Endothelial cell of umbilical vein (primary cell): ENCODE results near the gene ZNF75A. TPM values are rescaled to one million over a fixed set of nuclear protein-coding genes. Genes with fewer than 3 reads are reported as not detected.
"Not testable (repeated sequence)": the region's sequence is repeated elsewhere in the genome, so short reads cannot be mapped to it uniquely, and the experiment has no call there.

Experiments
- BruUV-seq: library from RNA; stranded (reverse); fragments of 400-500 nt; replicated peaks from 2 replicates; lab custom pipeline; 2021; lab: Mats Ljungman, UMichigan
- CTCF ChIA-PET: fragments of 300-600, 350-600 bp; sonication (Branson Sonifier 250); formaldehyde crosslinking; loops from one replicate; lab custom pipeline; 2021; ENCODE audit warnings: antibody characterized with exemption, inconsistent platforms; lab: Charles Lee
- POLR2A ChIA-PET: fragments of 300-600, 350-600 bp; sonication (Branson Sonifier 250); formaldehyde crosslinking; loops from one replicate; lab custom pipeline; 2021; ENCODE audit warnings: antibody characterized with exemption, inconsistent platforms; lab: Charles Lee
- DNase-seq: peaks from one replicate; pipeline ENCODE4 v3.0.0-alpha.2; 2011; ENCODE audit warnings: low read depth, low spot score
- FAIRE-seq: peaks from 2 replicates; lab custom pipeline; 2011; peaks lifted over from hg19 to GRCh38; lab: Jason Lieb, UNC
- H2AFZ ChIP-seq: 2 replicates; pipeline ENCODE4 v1.6.0; 2012; ENCODE audit warnings: low read depth, low read length, control low read depth, inconsistent platforms
- H3K27ac ChIP-seq: 2 replicates; pipeline ENCODE4 v1.5.1; 2011; ENCODE audit warnings: low read depth, mild to moderate bottlenecking, control low read depth, low read length, moderate library complexity; ENCODE audit not compliant: insufficient read depth
- H3K27me3 ChIP-seq, 2 experiments: 2 replicates each; pipeline versions ENCODE4 v1.6.0 to v1.6.1; 2011; ENCODE audit warnings: low read length in 2 of 2, mixed read lengths in 1 of 2; ENCODE audit not compliant: control insufficient read depth in 2 of 2, insufficient read depth in 2 of 2
- H3K36me3 ChIP-seq, 2 experiments: 2 replicates in 1 of 2; 3 replicates in 1 of 2; pipeline ENCODE4 v1.5.1; 2011; ENCODE audit warnings: low read length in 2 of 2, mild to moderate bottlenecking in 1 of 2, moderate library complexity in 1 of 2; ENCODE audit not compliant: control insufficient read depth in 2 of 2, insufficient read depth in 2 of 2; ENCODE audit errors: extremely low read depth in 1 of 2
- H3K4me1 ChIP-seq: 3 replicates; pipeline ENCODE4 v1.5.1; 2011; ENCODE audit warnings: mild to moderate bottlenecking, low read length; ENCODE audit not compliant: control insufficient read depth, insufficient read depth; ENCODE audit errors: extremely low read depth
- H3K4me2 ChIP-seq: 2 replicates; pipeline ENCODE4 v1.6.1; 2011; ENCODE audit warnings: low read length, control low read depth, mixed read lengths; ENCODE audit not compliant: insufficient read depth
- H3K4me3 ChIP-seq, 3 experiments: fragments of 200-600 bp in 1 of 3; sonication (generic), shearing (Covaris generic) in 1 of 3; replicated peaks in 1 of 3; 2 replicates each; pipeline ENCODE4 v1.5.1; 2011 to 2016; ENCODE audit warnings: control low read depth in 3 of 3, low read length in 3 of 3, mild to moderate bottlenecking in 2 of 3, inconsistent platforms in 1 of 3, low read depth in 1 of 3, moderate library complexity in 1 of 3; ENCODE audit not compliant: insufficient read depth in 1 of 3
- H3K79me2 ChIP-seq: 2 replicates; pipeline ENCODE4 v1.6.0; 2012; ENCODE audit warnings: low read length, inconsistent platforms; ENCODE audit not compliant: control insufficient read depth, insufficient read depth
- H3K9ac ChIP-seq: replicated peaks from 2 replicates; pipeline ENCODE3; 2011; ENCODE audit warnings: low read length, control low read depth; ENCODE audit not compliant: insufficient read depth; ENCODE audit errors: extremely low read depth
- H3K9me1 ChIP-seq: replicated peaks from 3 replicates; pipeline ENCODE4 v1.6.0; 2011; ENCODE audit warnings: mild to moderate bottlenecking, low read length; ENCODE audit not compliant: control insufficient read depth, insufficient read depth; ENCODE audit errors: extremely low read depth
- H3K9me3 ChIP-seq: replicated peaks from 2 replicates; pipeline ENCODE4 v1.5.1; 2012; ENCODE audit warnings: low read length, inconsistent platforms; ENCODE audit not compliant: control insufficient read depth, insufficient read depth
- H4K20me1 ChIP-seq: replicated peaks from 2 replicates; pipeline ENCODE3; 2011; ENCODE audit warnings: mild to moderate bottlenecking, low read length; ENCODE audit not compliant: control insufficient read depth, insufficient read depth; ENCODE audit errors: extremely low read depth
- CTCF ChIP-seq, 2 donors: IDR thresholded peaks; 1 replicate in 1 of 2; 2 replicates in 1 of 2; pipeline ENCODE4 v1.5.1; 2011; ENCODE audit warnings: low read length in 2 of 2, mild to moderate bottlenecking in 2 of 2, moderate library complexity in 2 of 2, control low read depth in 1 of 2, inconsistent platforms in 1 of 2, low read depth in 1 of 2; ENCODE audit not compliant: insufficient read depth in 1 of 2; ENCODE audit errors: extremely low read depth in 1 of 2
- EZH2 ChIP-seq: IDR thresholded peaks from 2 replicates; pipeline ENCODE4 v1.6.1; 2012; ENCODE audit warnings: borderline replicate concordance, low read depth, mild to moderate bottlenecking, moderate library complexity, low read length, inconsistent platforms; ENCODE audit not compliant: severe bottlenecking
- FOS ChIP-seq: IDR thresholded peaks from 2 replicates; pipeline ENCODE4 v1.6.1; 2011; ENCODE audit warnings: mild to moderate bottlenecking, low read length, moderate library complexity, borderline replicate concordance; ENCODE audit not compliant: insufficient read depth
- GATA2 ChIP-seq: IDR thresholded peaks from 2 replicates; pipeline ENCODE4 v1.7.0; 2011; ENCODE audit warnings: low read depth, mild to moderate bottlenecking, moderate library complexity, mixed read lengths, low read length; ENCODE audit not compliant: insufficient read length, insufficient read depth
- JUN ChIP-seq: IDR thresholded peaks from 2 replicates; pipeline ENCODE4 v1.6.1; 2011; ENCODE audit warnings: borderline replicate concordance, low read depth; ENCODE audit not compliant: insufficient read length, insufficient read depth
- MAX ChIP-seq: IDR thresholded peaks from 2 replicates; pipeline ENCODE4 v1.6.1; 2011; ENCODE audit not compliant: insufficient read depth, insufficient read length
- MYC ChIP-seq: IDR thresholded peaks from one replicate; pipeline ENCODE4 v1.6.1; 2011; ENCODE audit warnings: mild to moderate bottlenecking, low read depth, low read length
- POLR2A ChIP-seq: IDR thresholded peaks from 2 replicates; pipeline ENCODE4 v1.6.1; 2012; ENCODE audit warnings: low read depth, mild to moderate bottlenecking, control low read depth, low read length
- POLR2AphosphoS5 ChIP-seq: IDR thresholded peaks from 2 replicates; pipeline ENCODE4 v1.6.1; 2012; ENCODE audit warnings: low read depth, mild to moderate bottlenecking, control low read depth, low read length, moderate library complexity; ENCODE audit not compliant: insufficient read depth
- dilution Hi-C: fragments of 300-500 bp; cut with MboI; formaldehyde crosslinking; loops from one replicate; pipeline ENCODE4 v1.15.0; 2019; ENCODE audit warnings: low sequenced_read_pairs; ENCODE audit not compliant: extremely low pct_ligation_motif_present
- intact Hi-C: fragments of 100-400 bp; cut with micrococcal nuclease; formaldehyde crosslinking; loops from one replicate; pipeline ENCODE4 v1.10.0; 2022
- polyA plus RNA-seq, 4 experiments: library from polyadenylated mRNA; depleted of rRNA in 3 of 4; stranded (reverse) in 3 of 4; unstranded in 1 of 4; fragments of >200 nt; gene quantifications; 2 replicates each; pipeline versions ENCODE4 v1.2.1 to v1.2.3, GENCODE V29; 2011 to 2012; ENCODE audit warnings: missing spikeins in 1 of 4
- total RNA-seq: library from RNA; stranded (reverse); gene quantifications from 2 replicates; pipeline ENCODE4 v1.2.3, GENCODE V29; 2021

Gene ZNF75A
- total and polyA plus RNA-seq, 2 donors (not counting 3 experiments of a cell fraction or from before 2014, with no cell fraction given): 8.3 to 28.4 TPM

- H3K4me1 ChIP-seq, H3K79me2 ChIP-seq, BruUV-seq, H3K27ac ChIP-seq, dilution Hi-C loops, intact Hi-C loops, H2AFZ ChIP-seq, DNase-seq, H3K9me1 ChIP-seq, H3K9ac ChIP-seq, H3K4me3 ChIP-seq, FAIRE-seq, POLR2A ChIA-PET, H3K4me2 ChIP-seq, H3K36me3 ChIP-seq, CTCF ChIA-PET, H3K27me3 ChIP-seq, H4K20me1 ChIP-seq, H3K9me3 ChIP-seq: not testable (repeated sequence)
Observed at GRCh38 chr16:3270718-3271117, 34.6 kb upstream of the ZNF75A start.

- H3K9me1 ChIP-seq, H3K27ac ChIP-seq, H3K27me3 ChIP-seq, H3K9me3 ChIP-seq, dilution Hi-C loops, H3K4me2 ChIP-seq, H3K79me2 ChIP-seq, H3K9ac ChIP-seq, H3K4me1 ChIP-seq, H3K36me3 ChIP-seq, DNase-seq, intact Hi-C loops, H2AFZ ChIP-seq, FAIRE-seq, POLR2A ChIA-PET, BruUV-seq, H3K4me3 ChIP-seq, H4K20me1 ChIP-seq: not testable (repeated sequence)
- CTCF ChIA-PET: interaction anchor here (1.4 kb wide), 1 partner anchor 11 kb away, joined by 3 read pairs; no protein-coding TSS in a partner anchor
Observed at GRCh38 chr16:3271281-3271680, 34.0 kb upstream of the ZNF75A start.

GRCh38 chr16:3274490-3274889, 30.8 kb upstream of the ZNF75A start:
- H3K4me2 ChIP-seq: no peak overlapping the region
- H3K4me3 ChIP-seq: no peak overlapping the region
- H3K27me3 ChIP-seq: peaks cover 19 to 26% of the 10 kb centered on the region in 2 experiments
- dilution Hi-C loops: no loop called here
- no peaks in the 10 kb centered on the region for H3K4me1 ChIP-seq
- H3K36me3 ChIP-seq: no peaks in the 10 kb centered on the region
- no peak overlapping the region for H3K27ac ChIP-seq
- DNase-seq (no peak), FAIRE-seq (no peak)
- CTCF ChIA-PET: interaction anchor here (1.1 kb wide), 1 partner anchor 10 kb away, joined by 3 read pairs; no protein-coding TSS in a partner anchor
- H2AFZ ChIP-seq: no peak overlapping the region
- no peaks in the 10 kb centered on the region for H3K9me3 ChIP-seq
- POLR2A ChIA-PET: no interaction called here
- intact Hi-C loops: no loop called here
- H3K9ac ChIP-seq: no peak overlapping the region
- TF ChIP-seq GATA2 (no peak), POLR2AphosphoS5 (no peak), EZH2 (no peak), JUN (no peak), MAX (no peak), CTCF (IDR thresholded peaks at IDR 0.05; ENCODE audit: extremely low read depth in 1 of 2, insufficient read depth in 1 of 2, low read depth in 1 of 2, low read length in 2 of 2) (no peak), MYC (no peak), FOS (no peak), POLR2A (no peak)
- H3K9me1 ChIP-seq: no peaks in the 10 kb centered on the region
- BruUV-seq: no TSS peak
- H4K20me1 ChIP-seq: no peaks in the 10 kb centered on the region
- H3K79me2 ChIP-seq: no peaks in the 10 kb centered on the region
